ENCODE data around the gene NSD2.
"Not testable (repeated sequence)": the region's sequence is repeated elsewhere in the genome, so short reads cannot be mapped to it uniquely, and the experiment has no call there.

The NSD2 gene

DNA sequence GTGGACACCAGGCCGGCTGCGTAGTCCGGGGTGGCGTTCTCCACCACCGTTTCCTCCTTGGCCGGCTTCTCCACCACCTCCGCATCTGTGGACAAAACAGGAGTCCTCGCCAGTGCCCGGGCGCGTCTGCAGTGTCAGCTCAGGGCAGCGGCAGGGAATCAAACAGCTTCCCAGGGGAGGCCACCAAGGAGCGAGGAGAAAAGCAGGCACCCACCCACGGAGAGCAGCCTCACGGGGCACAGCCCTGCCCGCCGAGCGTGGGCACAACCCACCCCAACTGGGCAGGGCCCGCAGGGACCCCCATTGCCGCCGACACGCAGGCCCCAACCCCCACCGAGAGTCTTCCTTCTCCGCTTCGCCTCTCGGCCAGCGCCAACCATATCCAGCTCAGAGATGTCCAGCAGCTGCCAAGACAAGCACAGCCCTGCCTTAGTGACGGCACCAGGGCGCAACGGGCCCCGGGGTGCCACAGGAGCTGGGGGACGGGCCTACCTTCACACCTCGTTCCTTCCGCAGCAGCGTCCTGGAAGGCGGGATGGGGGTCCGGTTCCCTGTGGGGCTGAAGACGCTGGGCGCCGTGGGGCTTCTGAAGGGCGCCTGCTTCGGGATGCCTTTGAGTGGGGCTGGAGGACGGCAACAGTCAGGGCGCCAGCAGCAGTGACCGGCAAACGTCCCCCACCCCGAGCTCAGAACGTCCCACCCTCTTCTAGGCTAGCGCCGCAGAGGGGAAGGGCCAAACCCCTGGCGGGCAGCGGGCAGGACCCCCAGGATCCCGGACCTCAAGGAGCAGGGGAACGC, 114.8 kb downstream of the NSD2 start:
- DNase-seq, result no peak

DNA sequence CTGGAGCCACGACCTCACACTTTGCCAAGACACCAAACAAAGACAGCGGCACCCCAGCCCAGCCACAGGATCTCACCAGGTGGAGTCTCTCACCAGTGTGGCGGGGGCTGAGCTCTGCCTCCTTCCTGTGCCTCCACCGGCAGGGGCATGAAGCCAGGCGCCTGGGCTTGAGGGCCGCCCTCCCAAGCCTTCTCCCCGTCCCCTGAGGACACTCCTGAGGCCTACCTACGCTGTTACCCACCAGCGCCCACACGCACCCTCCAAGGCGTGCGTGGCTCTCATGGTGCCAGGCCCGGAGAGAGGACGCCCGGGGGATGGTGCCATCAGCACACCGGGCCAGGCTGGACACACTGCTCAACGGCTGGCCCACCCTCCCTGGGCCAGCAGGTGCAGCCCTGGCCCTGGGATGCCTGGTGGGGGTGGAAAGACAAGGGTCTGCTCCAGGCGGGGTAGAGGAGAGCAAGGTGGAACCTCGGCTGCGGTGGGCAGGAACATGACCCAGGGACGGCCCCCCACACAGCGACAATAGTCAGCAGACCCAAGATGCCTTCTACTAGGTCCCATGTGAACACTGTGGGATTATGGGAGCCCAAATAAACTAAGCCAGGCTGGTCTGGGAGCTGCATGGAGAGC, 115.5 kb downstream of the NSD2 start:
- DNase-seq, result no peak

DNA sequence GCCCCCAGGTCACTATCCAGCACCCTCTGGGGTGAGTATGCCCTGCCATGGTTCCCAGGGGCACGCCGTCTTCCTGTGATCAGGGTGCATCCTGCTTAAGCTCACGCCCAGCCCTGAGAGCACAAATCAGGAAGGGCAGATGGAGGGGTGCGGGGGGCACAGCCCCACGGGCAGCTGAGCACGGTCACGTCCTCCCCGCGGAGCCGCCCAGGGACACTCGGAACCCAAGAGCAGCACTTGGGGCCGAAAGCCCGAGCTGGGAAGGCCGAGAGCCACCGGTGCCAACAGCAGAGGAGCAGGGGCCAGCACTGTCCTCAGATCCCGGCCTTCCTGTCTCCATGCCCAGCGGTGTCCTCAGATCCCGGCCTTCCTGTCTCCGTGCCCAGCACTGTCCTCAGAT, 116.1 kb downstream of the NSD2 start:
- no peak for DNase-seq

DNA sequence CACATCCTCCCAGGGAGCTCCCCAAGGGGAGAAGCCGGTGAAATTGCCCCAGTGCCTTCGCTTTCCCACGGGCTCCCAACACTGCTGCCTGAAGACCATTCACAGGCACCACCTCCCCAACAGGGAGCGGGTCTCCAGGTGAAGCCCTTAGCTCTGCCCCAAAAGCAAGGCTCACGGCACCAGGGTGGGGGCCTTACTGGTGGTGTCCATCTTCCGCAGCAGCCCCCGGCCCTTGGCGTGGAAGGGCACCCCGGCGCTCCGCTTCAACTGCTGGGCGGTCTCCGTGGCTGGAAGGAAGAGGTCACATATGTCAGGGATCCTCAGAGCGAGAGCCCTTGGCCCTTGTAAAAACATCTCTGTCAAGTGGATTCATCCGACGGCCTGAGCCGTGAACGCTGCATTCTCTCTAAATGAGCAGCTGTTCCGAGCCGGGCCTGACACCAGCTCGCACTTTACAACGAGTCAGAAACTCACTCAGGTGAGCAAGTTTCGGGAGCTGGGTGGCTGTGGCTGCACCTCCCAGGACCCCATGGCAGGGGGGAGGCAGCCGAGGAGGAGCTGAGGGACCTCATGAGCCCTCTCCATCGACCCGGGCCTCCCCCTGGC, 116.6 kb downstream of the NSD2 start:
- no peak for DNase-seq

DNA sequence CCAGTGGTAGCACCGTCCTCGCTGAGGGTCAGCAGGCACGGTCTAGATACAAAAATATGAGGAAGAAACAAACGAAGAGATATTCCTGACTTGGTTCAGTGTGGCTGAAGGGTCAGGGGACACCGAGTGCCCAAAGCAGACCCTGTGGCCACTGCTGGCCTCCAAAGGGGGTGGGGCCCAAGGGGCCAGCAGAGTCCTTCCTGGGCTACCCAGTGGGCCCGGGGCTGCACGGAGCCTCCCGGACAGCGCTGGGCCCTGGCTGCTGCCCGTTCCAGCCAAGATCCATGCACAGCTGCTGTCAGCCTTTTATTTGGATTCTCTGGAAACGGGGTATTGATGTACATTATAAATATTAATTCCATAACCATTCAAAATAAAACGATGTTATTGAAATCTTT, 117.1 kb downstream of the NSD2 start:
- no peak for DNase-seq

DNA sequence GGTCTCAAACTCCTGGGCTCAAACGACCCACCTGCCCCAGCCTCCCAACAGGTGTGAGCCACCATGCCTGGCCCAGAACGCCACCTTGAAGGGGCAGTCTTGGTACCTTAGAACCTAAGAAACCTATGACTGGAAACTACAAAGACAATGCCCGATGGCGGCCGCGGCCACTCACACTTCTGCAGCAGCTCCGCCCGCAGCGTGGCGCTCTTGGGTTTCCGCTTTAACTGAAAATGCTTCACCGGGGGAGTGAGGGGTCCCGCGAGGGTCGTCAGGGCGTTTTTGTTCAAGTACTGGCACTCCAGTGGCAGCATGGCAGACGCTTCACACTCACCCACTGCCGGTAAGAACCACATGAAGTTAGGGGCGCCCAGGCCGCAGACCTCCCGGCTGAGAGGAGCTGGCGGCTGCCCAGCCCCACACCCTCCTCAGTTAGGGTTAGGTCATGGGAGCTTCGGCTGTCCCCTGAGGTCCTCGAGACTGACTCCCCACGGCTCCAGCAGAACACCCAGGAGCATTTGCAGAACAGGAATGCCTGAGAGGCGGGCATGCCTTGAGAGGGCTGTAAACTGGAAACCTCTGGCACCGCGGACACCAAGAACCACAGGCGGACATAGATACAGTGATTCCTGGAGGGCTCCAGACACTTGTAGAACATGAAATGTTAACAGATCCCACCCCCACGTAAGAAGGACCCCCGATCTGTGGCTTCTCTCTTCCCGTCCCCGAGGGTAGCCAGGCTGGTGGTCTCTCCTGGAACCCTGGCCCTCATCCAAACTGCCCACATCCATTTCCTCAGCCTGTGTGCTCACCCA, 118.5 kb downstream of the NSD2 start:
- no peak for DNase-seq

DNA sequence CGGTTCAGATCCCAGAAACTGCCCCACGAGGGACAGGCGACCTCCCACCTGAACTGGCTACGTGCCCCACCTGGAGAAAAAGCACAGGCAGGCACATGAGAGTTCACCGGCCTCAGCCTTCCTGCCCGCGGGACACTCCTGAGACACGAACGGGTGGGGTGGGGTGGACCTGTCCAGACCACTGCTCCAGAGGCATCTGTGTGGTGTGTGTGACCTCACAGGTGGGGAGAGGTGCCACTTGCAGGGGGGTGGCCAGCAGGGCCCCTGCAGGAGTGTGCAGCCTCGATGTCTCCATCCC, 119.1 kb downstream of the NSD2 start:
- no peak for DNase-seq

DNA sequence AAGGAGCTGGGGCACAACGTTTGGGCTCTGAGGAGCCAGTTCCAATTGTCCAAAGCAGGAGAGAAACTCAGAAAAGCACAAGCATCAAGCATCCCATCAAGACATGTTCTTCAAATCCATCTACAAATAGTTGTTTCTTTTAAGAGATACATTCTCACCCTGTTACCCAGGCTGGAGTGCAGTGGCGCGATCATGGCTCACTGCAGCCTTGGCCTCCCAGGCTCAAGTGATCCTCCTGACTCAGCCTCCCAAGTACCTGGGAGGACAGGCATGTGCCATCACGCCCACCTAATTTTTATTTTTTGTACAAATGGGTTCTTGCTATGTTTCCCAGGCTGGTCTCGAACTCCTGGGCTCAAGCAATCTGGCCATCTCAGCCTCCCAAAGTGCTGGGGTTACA, 119.5 kb downstream of the NSD2 start:
- no peak for DNase-seq

DNA sequence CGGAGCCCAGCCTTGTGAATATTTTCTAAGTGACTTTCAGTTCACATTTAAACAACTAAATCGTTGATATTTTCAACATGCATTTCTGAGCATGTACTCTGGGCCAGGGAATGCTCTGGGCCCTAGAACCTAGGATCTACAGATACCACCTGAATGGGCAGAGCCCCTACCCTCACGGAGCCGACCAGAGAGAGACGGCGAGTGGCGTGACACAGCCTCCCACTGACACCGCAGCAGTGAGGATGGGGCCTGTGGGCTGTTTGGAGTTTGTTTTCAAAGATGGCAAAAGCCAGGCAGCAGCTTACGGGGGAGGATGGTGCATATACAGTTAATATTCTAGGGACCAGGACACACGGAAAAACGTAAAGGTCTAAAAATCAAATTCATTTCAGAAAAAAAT, 119.9 kb downstream of the NSD2 start:
- no peak for DNase-seq

DNA sequence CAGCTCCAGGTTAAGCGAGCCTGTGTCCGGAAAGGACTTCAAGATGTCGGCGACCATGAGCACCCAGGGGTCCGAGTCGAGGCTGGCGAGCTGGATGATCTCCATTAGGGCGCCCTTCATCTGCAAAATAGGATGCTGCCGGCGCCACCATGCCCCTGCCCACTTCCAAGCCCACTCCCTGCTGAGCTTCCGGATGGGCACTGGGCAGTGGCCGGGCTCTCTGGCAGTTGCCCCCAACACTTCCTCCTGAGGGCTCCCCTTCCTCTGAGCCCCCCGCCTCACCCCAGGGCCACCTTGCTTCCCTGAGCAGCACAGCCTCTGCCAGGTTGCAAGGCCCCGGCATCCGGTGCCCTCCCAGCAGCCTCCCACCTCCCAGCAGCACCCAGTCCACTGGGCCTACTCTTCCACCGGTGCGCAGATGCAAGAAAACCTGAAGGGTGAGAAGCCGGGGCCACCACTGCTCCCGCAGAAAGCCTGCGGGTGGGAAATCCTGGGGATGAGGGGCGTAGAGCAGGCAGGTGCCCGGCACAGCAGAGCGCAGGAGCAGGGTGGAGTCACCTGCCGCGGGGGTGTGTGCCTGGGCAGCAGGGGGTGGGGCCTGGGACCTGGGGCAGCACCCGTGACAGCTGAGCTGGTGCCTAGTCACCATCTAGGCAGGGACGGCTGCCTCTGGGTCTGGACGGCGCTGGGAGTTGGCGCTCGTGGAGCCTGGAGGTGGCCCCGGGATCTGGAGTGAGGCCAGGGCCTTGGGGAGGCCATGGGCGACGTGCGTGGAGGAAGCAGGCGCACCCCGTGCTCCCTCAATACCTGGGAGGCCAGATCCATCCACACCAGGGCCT, 120.6 kb downstream of the NSD2 start:
- no peak for DNase-seq

DNA sequence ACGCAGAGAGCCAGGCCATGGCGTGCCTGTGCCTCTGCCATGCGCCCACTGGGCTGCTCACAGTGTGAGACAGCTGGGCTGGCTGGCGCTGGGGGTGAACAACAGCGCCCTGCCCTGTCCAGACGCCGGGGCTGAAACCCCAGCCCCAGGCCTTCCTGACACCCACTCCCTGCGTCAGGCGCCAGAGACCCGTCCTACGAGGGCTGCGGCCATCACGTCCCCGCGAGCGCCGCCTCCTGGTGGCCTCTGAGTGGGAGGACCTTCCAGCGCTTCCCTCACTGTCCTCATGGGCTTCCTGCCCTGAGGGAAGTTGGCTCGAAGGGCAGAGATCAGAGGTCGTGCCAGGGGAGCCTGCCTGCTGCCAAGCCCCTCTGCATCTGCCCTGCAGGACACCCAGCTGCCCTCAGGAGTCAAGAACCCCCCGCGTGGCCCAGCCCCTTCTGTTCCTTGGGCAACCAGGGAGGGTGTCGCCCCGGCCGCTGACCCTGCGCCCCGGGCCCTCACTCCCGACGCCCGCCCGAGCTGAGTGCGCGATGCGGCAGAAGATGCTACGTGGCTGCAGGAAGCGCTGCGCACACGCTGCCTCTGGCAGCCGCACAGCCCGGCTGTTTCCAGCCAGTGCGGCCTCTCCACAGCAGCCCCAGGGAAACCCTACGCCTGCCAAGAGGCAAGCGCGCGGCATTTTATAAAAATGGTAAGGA, 121.4 kb downstream of the NSD2 start:
- no peak for DNase-seq

DNA sequence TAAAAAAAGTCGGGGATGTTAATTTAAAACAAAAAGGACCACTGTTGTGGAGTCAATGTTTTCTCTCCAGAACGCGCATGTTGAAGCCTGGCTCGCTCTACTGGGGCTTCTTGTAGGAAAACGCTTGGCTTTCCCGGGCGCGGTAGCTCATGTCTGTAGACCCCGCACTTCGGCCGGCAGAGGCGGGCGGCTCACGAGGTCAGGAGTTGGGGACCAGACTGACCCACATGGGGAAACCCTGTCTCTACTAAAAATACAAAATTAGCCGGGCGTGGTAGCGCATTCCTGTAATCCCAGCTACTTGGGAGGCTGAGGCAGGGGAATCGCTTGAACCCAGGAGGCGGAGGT, 122.0 kb downstream of the NSD2 start:
- no peak for DNase-seq

DNA sequence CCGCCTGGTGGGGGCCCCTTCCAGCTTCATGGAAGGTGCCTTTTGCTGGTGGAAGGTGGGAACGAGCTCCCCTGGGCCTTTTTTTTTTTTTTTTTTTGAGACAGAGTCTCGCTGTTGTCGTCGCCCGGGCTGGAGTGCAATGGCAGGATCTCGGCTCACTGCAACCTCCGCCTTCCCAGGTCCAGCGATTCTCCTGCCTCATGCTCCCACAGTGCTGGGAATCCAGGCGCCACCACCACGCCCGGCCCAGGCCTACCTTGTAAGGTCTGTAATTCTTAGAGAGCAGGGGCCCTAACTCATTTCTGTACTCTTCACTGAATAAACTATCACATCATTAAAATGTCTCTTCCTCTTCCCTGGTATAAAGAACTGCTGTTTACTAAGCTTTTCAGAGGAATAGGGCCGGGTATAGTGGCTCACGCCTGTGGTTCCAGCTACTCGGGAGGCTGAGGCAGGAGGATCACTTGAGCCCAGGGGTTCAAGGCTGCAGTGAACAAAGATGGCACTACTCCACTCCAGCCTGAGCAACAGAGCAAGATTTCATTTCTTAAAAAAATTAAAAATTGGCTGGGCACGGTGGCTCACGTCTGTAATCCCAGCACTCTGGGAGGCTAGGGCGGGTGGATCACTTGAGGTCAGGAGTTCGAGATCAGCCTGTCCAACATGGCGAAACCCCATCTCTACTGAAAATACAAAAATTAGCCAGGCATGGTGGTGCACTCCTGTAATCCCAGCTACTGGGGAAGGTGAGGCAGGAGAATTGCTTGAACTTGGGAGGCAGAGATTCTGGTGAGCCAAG, 122.7 kb downstream of the NSD2 start:
- not testable (repeated sequence) for DNase-seq

DNA sequence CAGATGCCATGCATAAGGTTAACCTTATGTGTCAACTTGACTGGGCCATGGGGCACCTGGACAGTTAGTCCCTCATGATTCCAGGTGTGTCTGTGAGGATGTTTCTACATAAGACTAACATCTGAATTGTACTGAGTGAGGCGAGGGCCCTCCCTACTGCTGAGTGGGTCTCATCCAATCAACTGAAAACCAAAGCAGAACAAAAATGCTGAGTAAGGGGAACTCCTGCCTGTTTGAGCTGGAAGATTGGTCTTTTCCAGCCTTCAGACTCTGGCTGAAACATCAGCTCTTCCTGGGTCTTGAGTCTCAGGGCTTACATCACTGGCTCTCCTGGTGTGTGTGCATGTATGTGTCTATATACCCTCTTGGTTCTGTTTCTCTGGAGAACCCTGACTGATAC, 123.7 kb downstream of the NSD2 start:
- DNase-seq, result no peak

DNA sequence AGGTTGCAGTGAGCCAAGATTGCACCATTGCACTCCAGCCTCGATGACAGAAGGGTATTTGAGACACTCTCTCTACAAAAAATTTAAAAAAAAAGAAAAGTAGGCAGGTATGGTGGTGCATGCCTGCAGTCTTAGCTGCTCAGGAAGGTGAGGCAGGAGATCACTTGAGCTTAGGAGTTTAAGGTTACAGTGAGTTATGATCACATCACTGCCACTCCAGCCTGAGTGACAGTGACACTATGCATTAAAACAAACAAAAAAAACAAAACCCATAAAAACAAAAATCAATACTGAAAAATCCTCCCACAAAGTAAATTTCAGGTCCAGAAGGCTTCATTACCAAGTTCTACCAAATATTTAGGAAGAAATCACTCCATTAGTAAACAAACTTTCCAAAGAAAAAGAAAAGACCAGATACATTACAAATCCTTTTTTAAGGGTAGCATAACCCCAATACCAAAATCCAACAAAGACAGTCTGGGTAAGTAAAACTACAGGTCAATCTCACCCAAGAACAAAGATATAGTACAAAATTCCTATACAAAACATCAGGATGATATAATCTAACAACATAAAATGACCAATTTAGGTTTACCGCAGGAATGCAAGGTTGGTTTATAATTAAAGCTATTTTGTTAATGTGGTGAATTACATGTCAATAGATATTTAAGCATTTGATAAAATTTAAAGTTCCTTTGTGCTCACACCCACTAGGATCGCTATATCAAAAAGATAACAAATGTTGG, 125.8 kb downstream of the NSD2 start:
- DNase-seq, result no peak

DNA sequence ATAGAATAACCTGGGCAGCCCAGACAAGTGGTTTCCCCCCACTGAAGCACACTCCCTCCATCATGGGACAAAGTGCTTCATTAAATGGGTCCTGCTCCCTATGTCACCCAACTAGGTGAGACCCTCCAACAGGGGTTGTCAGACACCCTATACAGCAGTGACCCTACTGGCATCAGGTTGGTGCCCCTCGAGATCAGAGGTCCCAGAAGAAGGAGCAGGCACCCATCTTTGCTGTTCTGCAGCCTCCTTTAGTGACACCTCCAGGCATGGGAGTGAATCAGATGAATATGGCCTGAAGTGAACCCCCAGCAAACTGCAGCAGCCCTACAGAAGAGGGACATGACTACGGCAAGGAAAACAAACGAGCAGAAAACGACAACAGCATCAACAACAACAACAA, 126.5 kb downstream of the NSD2 start:
- DNase-seq, result no peak

DNA sequence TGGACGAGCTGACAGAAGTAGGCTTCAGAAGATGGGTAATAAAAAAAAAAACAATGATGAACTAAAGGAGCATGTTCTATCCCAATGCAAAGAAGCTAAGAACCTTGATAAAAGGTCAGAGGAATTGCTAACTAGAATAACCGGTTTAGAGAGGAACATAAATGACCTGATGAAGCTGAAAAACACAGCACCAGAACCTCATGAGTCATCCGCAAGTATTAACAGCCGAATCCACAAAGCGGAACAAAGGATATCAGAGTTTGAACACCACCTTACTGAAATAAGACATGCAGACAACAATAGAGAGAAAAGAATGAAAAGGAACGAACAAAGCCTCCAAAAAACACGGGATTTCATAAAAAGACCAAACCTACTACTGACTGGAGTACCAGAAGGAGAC, 127.1 kb downstream of the NSD2 start:
- no peak for DNase-seq

DNA sequence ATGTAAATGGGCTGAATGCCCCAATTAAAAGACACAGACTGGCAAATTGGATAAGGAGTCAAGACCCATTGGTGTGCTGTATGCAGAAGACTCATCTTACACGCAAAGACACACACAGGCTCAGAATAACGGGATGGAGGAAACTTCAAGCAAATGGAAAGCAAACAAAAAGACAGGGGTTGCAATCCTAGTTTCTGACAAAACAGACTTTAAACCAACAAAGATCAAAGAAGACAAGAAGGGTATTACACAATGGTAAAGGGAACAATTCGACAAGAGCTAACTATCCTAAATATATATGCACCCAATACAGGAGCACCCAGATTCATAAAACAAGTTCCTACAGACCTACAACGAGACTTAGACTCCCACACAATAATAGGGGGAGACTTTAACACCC, 128.1 kb downstream of the NSD2 start:
- not testable (repeated sequence) for DNase-seq

DNA sequence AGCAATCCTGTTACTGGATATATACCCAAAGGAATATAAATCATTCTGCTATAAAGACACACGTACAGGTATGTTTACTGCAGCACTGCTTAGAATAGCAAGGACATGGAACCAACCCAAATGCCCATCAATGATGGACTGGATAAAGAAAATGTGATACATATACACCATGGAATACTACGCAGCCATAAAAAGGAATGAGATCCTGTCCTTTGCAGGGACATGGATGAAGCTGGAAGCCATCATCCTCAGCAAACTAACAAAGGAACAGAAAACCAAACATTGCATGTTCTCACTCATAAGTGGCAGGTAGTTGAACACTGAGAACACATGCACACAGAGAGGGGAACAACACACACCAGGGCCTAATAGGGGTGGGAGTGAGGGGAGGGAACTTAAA, 132.2 kb downstream of the NSD2 start:
- DNase-seq, result not testable (repeated sequence)

DNA sequence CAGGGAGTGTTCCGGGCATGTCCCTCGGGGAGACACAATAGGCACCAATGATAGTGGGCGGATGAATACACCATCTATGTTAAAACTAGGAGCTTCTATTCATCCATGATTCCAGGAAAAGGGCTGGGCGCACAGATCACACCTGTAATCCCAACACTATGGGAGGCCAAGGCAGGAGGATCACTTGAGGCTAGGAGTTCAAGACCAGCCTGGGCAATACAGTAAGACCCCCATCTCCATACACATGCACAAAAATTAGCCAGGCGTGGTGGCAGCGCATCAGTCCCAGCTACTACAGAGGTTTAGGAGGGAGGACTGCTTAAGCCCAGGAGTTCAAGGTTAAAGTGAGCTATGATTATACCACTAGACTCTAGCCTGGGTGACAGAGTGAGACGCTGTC, 135.2 kb downstream of the NSD2 start:
- no peak for DNase-seq
